Inferior parietal cortex (tissue), 1 donor: ENCODE results near the gene HAVCR1.

Experiments used
- DNase-seq: peaks from one replicate; pipeline ENCODE4 v3.0.0-alpha.2; 2016; ENCODE audit errors: extremely low spot score

The HAVCR1 gene

DNA sequence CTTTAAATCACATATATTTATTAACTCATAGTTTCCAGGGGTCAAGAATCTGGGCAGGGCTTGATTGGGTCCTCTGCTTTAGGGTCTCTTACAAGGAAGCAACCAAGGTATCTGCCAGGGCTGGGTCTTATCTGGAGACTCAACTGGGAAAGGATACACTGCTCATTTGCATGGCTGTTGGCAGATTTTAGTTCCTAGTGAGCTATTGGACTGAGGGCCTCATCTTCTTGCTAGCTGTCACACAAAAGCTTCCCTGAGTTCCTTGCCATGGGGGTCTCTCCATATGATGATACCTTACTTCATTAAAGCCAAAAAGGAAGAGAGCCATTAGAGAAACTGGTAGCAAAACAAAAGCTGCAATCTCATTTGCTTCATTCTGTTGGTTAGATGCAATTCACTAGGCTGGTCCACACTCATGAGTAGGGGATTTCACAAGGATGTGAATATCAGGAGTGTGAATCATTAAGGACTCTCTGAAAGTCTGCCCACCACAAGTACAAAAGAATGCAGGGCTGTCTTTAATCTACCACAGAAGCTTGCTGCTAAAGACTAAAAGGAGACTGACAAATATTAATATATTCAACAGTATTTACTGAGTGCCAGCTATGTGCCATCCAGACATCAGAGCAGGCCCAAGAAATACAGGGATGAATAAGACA lies 53.9 kb downstream of the HAVCR1 start:
- no peak for DNase-seq

DNA sequence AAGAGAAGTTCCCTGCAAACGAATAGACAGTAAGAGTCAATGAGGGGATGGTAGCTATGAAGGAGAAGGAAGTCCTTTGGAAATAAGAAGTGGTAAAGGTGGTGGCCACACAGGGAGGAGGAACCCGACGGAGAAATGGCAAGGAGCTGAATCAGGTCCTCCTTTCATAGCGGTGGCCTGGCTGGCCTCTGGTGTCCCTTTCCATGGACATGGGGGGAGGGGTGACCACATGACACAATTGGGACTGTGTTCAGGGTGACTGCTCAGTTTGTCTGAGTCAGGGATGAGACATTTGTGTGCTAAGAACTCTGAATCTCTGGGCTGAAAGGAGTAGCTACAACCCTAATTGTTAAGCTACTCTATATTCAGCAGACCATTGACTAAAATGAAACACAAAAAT lies 67.2 kb downstream of the HAVCR1 start:
- no peak for DNase-seq

DNA sequence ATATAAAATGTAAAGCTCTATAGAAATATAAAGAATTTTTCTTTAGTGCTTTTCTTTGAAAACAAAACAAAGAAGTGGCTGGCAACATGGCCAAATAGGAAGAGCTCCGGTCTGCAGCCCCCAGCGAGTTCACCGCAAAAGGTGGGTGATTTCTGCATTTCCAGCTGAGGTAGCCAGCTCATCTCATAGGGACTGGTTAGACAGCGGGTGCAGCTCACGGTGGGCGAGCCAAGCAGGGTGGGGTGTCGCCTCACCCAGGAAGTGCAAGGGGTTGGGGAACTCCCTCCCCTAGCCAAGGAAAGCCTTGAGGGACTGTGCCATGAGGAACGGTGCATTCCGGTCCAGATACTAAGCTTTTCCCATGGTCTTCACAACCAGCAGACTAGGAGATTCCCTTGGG lies 74.9 kb downstream of the HAVCR1 start:
- DNase-seq, result no peak

DNA sequence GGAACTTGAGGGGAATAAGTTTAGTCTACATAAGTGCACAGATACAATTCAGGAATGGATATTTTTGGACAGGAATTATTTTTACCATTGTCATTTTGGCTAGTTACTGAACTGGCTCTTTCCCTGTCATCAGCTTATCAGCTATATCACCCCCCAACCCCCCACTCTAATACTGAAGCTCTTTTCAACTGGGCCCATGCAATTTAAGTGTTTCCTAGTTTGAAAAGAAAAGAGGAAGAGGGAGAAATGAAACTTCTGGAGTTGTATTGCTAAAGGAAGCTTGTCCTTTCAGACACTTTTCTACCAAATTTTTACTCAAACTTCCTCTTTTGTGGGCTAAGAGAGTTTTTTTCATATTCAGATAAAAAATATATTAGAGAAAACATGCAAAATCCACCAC lies 77.4 kb downstream of the HAVCR1 start:
- DNase-seq, result no peak
